BE2C (cell line): ENCODE measurements around the gene VMP1.

Experiments
- DNase-seq: peaks from one replicate; pipeline ENCODE4 v3.0.0-alpha.2; 2020
- H3K27me3 ChIP-seq: fragments of 250-450 bp; sonication (Bioruptor Pico); 2 replicates; pipeline ENCODE4 v1.5.1; 2020; ENCODE audit warnings: mild to moderate bottlenecking
- H3K36me3 ChIP-seq: fragments of 250-450 bp; sonication (Bioruptor Pico); 2 replicates; pipeline ENCODE4 v1.5.1; 2020; ENCODE audit warnings: mild to moderate bottlenecking
- H3K4me1 ChIP-seq: fragments of 250-450 bp; sonication (Bioruptor Pico); 2 replicates; pipeline ENCODE4 v1.5.1; 2020
- H3K4me3 ChIP-seq: 2 replicates; pipeline ENCODE4 v1.5.1; 2011; ENCODE audit warnings: low read depth, low read length
- H3K9me3 ChIP-seq: fragments of 250-450 bp; sonication (Bioruptor Pico); 2 replicates; pipeline ENCODE4 v1.5.1; 2020
- CTCF ChIP-seq: IDR thresholded peaks from 2 replicates; pipeline ENCODE4 v1.5.1; 2012; ENCODE audit warnings: mild to moderate bottlenecking, low read depth, low read length

VMP1 gene

GRCh38 chr17:59712862-59713261 is 5.4 kb downstream of the VMP1 start:
- H3K4me1 ChIP-seq, result no peaks in the 10 kb centered on the region
- no peaks in the 10 kb centered on the region for H3K27me3 ChIP-seq
- no peak for TF ChIP-seq CTCF
- H3K36me3 ChIP-seq, result no peaks in the 10 kb centered on the region
- no peak overlapping the region for H3K4me3 ChIP-seq
- no peaks in the 10 kb centered on the region for H3K9me3 ChIP-seq
- DNase-seq, result no peak

DNA sequence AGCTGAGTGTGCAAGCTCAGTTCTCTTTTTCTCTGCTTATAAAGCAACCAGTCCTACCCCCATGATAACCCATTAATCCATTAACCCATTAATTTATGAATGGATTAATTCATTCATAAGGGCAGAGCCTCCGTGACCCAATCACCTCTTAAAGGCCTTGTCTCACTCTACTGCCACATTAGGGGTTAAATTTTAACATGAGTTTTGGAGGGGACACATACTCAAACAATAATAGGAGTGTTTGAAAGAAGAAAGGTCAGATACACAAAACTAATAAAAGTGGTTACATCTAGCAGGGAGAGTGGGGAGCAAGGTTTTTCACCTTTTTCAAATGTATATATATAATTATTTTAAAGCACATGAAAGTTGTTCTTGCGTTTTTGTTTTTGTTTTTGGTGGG is 6.8 kb downstream of the VMP1 start:
- Histone ChIP-seq H3K4me3 (no peak overlapping the region), H3K36me3 (no peaks in the 10 kb centered on the region; the same call in 1 of the 2 replicates), H3K4me1 (no peaks in the 10 kb centered on the region; the same call in 1 of the 2 replicates), H3K9me3 (no peaks in the 10 kb centered on the region), H3K27me3 (no peaks in the 10 kb centered on the region)
- no peak for TF ChIP-seq CTCF
- no peak for DNase-seq

DNA sequence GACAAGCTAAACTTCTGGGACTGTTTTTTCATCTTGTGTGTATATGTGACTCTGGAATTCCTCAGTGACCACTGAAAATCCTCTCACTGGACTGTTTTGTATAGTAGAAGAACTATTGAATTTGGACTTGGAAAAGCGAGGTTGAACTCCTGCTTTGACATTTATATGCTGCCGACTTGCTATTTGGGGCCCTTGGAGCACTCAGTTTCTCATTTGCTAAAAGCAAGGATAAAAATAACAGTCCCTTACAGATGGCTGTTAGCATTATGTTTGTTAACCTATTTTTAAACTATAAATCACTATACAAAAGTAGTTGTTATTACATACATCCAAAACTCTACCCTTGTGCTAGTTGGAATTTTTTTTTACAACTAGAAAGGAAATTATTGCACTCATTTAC is 9.0 kb downstream of the VMP1 start:
- no peak overlapping the region for H3K4me3 ChIP-seq
- DNase-seq, result no peak
- H3K4me1 ChIP-seq, result no peaks in the 10 kb centered on the region; the same call in 1 of the 2 replicates
- no peak for TF ChIP-seq CTCF
- H3K27me3 ChIP-seq, result no peaks in the 10 kb centered on the region
- H3K36me3 ChIP-seq, result no peaks in the 10 kb centered on the region; the same call in 1 of the 2 replicates
- no peaks in the 10 kb centered on the region for H3K9me3 ChIP-seq

DNA sequence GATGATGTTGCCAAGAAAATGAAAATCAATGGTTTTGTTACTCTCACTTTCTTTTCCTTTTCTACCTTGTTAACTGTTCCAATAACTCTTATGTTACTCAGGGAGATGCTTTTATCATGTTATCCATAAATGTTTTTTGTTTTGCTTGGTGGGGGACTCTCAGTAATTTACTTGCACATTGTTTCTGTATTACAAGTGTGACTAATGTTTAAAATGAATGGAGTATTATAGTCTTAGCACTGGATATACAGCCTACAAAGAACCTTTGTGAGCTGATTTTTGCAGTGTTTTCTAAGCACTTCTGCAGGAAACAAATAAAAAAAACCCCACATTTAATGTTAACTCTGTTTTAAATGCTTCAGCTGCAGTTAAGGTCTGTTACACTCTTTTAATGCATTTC is 12.1 kb downstream of the VMP1 start:
- DNase-seq, result no peak
- no peak overlapping the region for H3K4me3 ChIP-seq
- TF ChIP-seq CTCF, result no peak
- no peaks in the 10 kb centered on the region for H3K9me3 ChIP-seq
- no peaks in the 10 kb centered on the region; the same call in 1 of the 2 replicates for H3K4me1 ChIP-seq
- no peaks in the 10 kb centered on the region for H3K27me3 ChIP-seq
- no peaks in the 10 kb centered on the region; the same call in 1 of the 2 replicates for H3K36me3 ChIP-seq

GRCh38 chr17:59722623-59723022 is 15.2 kb downstream of the VMP1 start:
- Histone ChIP-seq H3K36me3 (no peaks in the 10 kb centered on the region; the same call in 1 of the 2 replicates), H3K27me3 (no peaks in the 10 kb centered on the region), H3K4me3 (no peak overlapping the region), H3K4me1 (no peaks in the 10 kb centered on the region; the same call in 1 of the 2 replicates), H3K9me3 (no peaks in the 10 kb centered on the region)
- TF ChIP-seq CTCF, result no peak
- DNase-seq, result no peak

GRCh38 chr17:59723041-59723440 is 15.6 kb downstream of the VMP1 start:
- Histone ChIP-seq H3K36me3 (no peaks in the 10 kb centered on the region; the same call in 1 of the 2 replicates), H3K4me1 (no peaks in the 10 kb centered on the region; the same call in 1 of the 2 replicates), H3K9me3 (no peaks in the 10 kb centered on the region), H3K27me3 (no peaks in the 10 kb centered on the region), H3K4me3 (no peak overlapping the region)
- DNase-seq, result no peak
- TF ChIP-seq CTCF, result no peak
